GM23248 (cell line): ENCODE measurements around the gene FFAR3. TPM values are rescaled to one million over a fixed set of nuclear protein-coding genes. Genes with fewer than 3 reads are reported as not detected.

Experiments used
- DNase-seq: peaks from one replicate; pipeline ENCODE4 v3.0.0-alpha.2; 2015
- H2AFZ ChIP-seq: fragments of 200-600 bp; sonication (generic); 2 replicates; pipeline ENCODE4 v1.6.1; 2016; ENCODE audit warnings: antibody characterized with exemption
- H3F3A ChIP-seq: fragments of 200-600 bp; sonication (generic); 2 replicates; pipeline ENCODE4 v1.6.1; 2016; ENCODE audit warnings: mild to moderate bottlenecking, antibody characterized with exemption, mixed run types; ENCODE audit not compliant: insufficient read depth
- H3K27ac ChIP-seq: fragments of 200-600 bp; sonication (generic); 2 replicates; pipeline ENCODE4 v1.5.1; 2016; ENCODE audit warnings: mild to moderate bottlenecking
- H3K27me3 ChIP-seq: fragments of 200-600 bp; sonication (generic); replicated peaks from 2 replicates; pipeline ENCODE4 v1.6.1; 2016; ENCODE audit warnings: mild to moderate bottlenecking; ENCODE audit not compliant: insufficient read depth
- H3K36me3 ChIP-seq: fragments of 200-600 bp; sonication (generic); 2 replicates; pipeline ENCODE4 v1.6.1; 2016; ENCODE audit warnings: low read depth, mild to moderate bottlenecking
- H3K4me1 ChIP-seq: fragments of 200-600 bp; sonication (generic); 2 replicates; pipeline ENCODE4 v1.6.1; 2016; ENCODE audit warnings: mild to moderate bottlenecking; ENCODE audit not compliant: insufficient read depth
- H3K4me2 ChIP-seq: fragments of 200-600 bp; sonication (generic); one replicate; pipeline ENCODE4 v1.6.1; 2016; ENCODE audit warnings: mild to moderate bottlenecking; ENCODE audit not compliant: unreplicated experiment
- H3K4me3 ChIP-seq: fragments of 200-600 bp; sonication (generic); 2 replicates; pipeline ENCODE4 v1.5.1; 2016; ENCODE audit warnings: mild to moderate bottlenecking
- H3K79me2 ChIP-seq: fragments of 200-600 bp; sonication (generic); 2 replicates; pipeline ENCODE4 v1.6.1; 2016; ENCODE audit warnings: mild to moderate bottlenecking; ENCODE audit not compliant: insufficient read depth
- H3K9ac ChIP-seq: fragments of 200-600 bp; sonication (generic); 2 replicates; pipeline ENCODE4 v1.6.1; 2016; ENCODE audit warnings: mild to moderate bottlenecking
- H3K9me2 ChIP-seq: fragments of 200-600 bp; sonication (generic); 2 replicates; pipeline ENCODE4 v1.6.1; 2016; ENCODE audit warnings: mixed run types, mild to moderate bottlenecking, moderate library complexity; ENCODE audit not compliant: insufficient read depth
- H3K9me3 ChIP-seq: fragments of 200-600 bp; sonication (generic); one replicate; pipeline ENCODE4 v1.6.1; 2017; ENCODE audit warnings: low read depth
- H4K20me1 ChIP-seq: fragments of 200-600 bp; sonication (generic); 2 replicates; pipeline ENCODE4 v1.6.0; 2016; ENCODE audit not compliant: insufficient read depth
- EZH2 ChIP-seq: fragments of 200-600 bp; sonication (generic); IDR thresholded peaks from 2 replicates; pipeline ENCODE4 v1.6.1; 2018; ENCODE audit warnings: antibody characterized with exemption, mild to moderate bottlenecking; ENCODE audit not compliant: insufficient read depth, poor library complexity, severe bottlenecking
- EZH2phosphoT487 ChIP-seq: fragments of 200-600 bp; sonication (generic); IDR thresholded peaks from 2 replicates; pipeline ENCODE4 v1.6.1; 2018; ENCODE audit warnings: antibody characterized with exemption, moderate library complexity, mild to moderate bottlenecking, low read depth; ENCODE audit not compliant: insufficient read depth
- WGBS, 2 experiments: methylation state at CpG; one replicate each; pipeline ENCODE4 v1.1.6; 2015 to 2017; ENCODE audit warnings: low lambda C conversion rate in 2 of 2, low coverage in 1 of 2; ENCODE audit errors: missing lambda C conversion rate in 2 of 2; 5-methylcytosine and 5-hydroxymethylcytosine counted together
- in situ Hi-C: fragments of 300-500 bp; cut with MboI; formaldehyde crosslinking; loops from 2 replicates; pipeline ENCODE4 v1.15.0; 2020
- polyA plus RNA-seq: library from polyadenylated mRNA; unstranded; fragments of >200 nt; fragmentation: Nextera tagmentation; extraction: Ambion mirVana; gene quantifications from 2 replicates; pipeline ENCODE4 v1.2.1, GENCODE V29; 2016
- total RNA-seq: library from RNA; depleted of rRNA; stranded (reverse); fragments of >200 nt; shearing (Covaris generic); gene quantifications from 2 replicates; pipeline ENCODE4 v1.2.3, GENCODE V29; 2014

FFAR3 gene
- total and polyA plus RNA-seq, 2 experiments from 2014 or later, result not detected

DNA sequence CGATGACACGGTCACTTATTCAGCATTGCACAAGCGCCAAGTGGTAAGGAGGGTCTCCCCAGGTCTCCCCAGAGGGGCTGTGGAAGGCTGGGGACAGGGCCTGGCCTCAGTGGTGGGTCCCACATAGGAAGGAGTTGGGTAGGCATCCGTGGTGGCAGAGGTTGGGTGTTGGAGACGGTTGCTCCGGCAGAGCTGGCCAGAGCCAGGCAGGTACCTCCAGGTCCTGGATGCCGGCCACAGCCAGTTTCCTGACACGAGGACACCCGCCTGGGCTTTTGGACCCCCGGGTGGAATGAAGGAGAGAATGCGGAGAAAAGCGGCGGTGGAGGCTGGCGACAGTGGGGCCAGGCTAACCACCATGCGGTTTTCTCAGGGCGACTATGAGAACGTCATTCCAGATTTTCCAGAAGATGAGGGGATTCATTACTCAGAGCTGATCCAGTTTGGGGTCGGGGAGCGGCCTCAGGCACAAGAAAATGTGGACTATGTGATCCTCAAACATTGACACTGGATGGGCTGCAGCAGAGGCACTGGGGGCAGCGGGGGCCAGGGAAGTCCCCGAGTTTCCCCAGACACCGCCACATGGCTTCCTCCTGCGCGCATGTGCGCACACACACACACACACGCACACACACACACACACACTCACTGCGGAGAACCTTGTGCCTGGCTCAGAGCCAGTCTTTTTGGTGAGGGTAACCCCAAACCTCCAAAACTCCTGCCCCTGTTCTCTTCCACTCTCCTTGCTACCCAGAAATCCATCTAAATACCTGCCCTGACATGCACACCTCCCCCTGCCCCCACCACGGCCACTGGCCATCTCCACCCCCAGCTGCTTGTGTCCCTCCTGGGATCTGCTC lies 11.8 kb upstream of the FFAR3 start:
- Histone ChIP-seq H3K9me2 (no peaks in the 10 kb centered on the region), H3K4me2 (no peak overlapping the region), H4K20me1 (no peaks in the 10 kb centered on the region), H3K9me3 (no peaks in the 10 kb centered on the region), H3K27me3 (peaks cover 7% of the 10 kb centered on the region), H3K9ac (no peak overlapping the region), H3K27ac (no peak overlapping the region), H3K4me3 (no peak overlapping the region), H2AFZ (no peak overlapping the region), H3F3A (no peaks in the 10 kb centered on the region), H3K36me3 (no peaks in the 10 kb centered on the region), H3K79me2 (no peaks in the 10 kb centered on the region), H3K4me1 (no peaks in the 10 kb centered on the region)
- 66 to 67% methylated on average over 28 of the region's 28 CpGs for WGBS, 2 experiments
- no peak for DNase-seq
- in situ Hi-C loops, result no loop called here
- TF ChIP-seq EZH2phosphoT487 (no peak), EZH2 (no peak)

DNA sequence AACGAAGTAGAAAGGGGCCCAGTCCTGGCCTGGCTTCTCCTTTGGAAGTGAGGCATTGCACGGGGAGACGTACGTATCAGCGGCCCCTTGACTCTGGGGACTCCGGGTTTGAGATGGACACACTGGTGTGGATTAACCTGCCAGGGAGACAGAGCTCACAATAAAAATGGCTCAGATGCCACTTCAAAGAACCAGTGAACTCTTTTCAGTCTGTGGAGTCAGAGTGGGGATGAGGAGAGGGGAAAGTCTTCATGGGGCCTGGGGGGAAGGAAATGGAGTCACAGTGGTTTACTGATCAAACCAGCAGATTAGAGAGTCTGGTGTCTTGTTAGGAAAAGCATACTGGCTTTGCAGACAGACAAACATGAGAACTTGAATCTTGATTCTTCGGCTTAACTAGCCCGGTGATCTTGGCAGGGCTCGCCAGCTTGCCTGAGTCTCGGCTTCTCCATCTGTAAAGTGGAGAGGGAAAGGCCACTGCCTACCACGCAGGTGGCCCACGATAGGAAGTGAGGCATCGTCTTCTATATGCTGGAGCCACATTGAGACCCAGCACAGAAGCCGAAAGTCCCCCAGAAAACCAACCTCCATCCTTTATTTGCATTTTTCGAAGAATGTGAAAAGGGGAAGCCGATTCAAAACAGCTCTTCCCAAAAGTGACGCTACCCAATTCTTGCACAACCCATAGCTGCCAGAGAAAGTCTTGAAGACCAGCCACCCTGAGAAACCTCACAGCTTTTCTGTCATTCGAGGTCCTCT lies 10.9 kb upstream of the FFAR3 start, which contains the start of gene FFAR1:
TSS of gene FFAR1 (plus strand) at position 732 of the 759 bp plus-strand sequence. CDS start 3,650 bp downstream, outside the sequence.
- H3K36me3 ChIP-seq, result no peaks in the 10 kb centered on the region
- H2AFZ ChIP-seq, result no peak within 1 kb of the TSS
- H3K4me2 ChIP-seq, result no peak within 1 kb of the TSS
- 51 to 53% methylated on average over 18 of the region's 18 CpGs for WGBS, 2 experiments
- H3K4me1 ChIP-seq, result no peaks in the 10 kb centered on the region
- no peak for DNase-seq
- TF ChIP-seq EZH2, result no peak
- TF ChIP-seq EZH2phosphoT487, result no peak
- no peaks in the 10 kb centered on the region for H3K9me3 ChIP-seq
- in situ Hi-C loops, result no loop called here
- no peak within 1 kb of the TSS for H3K4me3 ChIP-seq
- no peaks in the 10 kb centered on the region for H3K9me2 ChIP-seq
- H3K9ac ChIP-seq, result no peak within 1 kb of the TSS
- H3K27me3 ChIP-seq, result peaks cover 7% of the 10 kb centered on the region
- H3K27ac ChIP-seq, result no peak within 1 kb of the TSS
- H3K79me2 ChIP-seq, result no peaks in the 10 kb centered on the region
- H3F3A ChIP-seq, result no peaks in the 10 kb centered on the region
- H4K20me1 ChIP-seq, result no peaks in the 10 kb centered on the region

DNA sequence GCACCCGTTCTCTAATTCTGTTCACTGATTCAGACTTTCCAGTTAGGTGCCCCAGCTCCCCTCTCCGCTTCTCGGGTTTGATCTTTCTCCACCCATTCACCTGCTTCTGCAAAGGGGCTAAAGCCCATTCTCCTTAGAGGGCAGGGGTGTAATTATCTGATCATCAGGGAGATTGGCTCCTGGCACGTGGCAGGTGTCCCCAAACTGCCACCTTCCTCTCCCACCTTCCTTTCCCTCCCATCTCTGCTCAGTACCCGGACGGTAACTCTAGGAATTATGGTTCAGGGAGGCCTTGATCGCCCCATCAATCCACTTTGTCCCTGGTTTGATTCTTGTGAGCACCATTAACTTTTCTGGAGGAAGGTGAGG lies 10.3 kb upstream of the FFAR3 start:
- no peaks in the 10 kb centered on the region for H3K9me2 ChIP-seq
- no peak overlapping the region for H3K4me3 ChIP-seq
- H3K79me2 ChIP-seq, result no peaks in the 10 kb centered on the region
- peaks cover 7% of the 10 kb centered on the region for H3K27me3 ChIP-seq
- TF ChIP-seq EZH2phosphoT487 (no peak), EZH2 (no peak)
- 51 to 55% methylated on average over 7 of the region's 7 CpGs for WGBS, 2 experiments
- no peak overlapping the region for H3K4me2 ChIP-seq
- H3F3A ChIP-seq, result no peaks in the 10 kb centered on the region
- no peaks in the 10 kb centered on the region for H4K20me1 ChIP-seq
- no peak for DNase-seq
- no peaks in the 10 kb centered on the region for H3K4me1 ChIP-seq
- H3K9me3 ChIP-seq, result no peaks in the 10 kb centered on the region
- H3K36me3 ChIP-seq, result no peaks in the 10 kb centered on the region
- in situ Hi-C loops, result no loop called here
- no peak overlapping the region for H3K9ac ChIP-seq
- no peak overlapping the region for H3K27ac ChIP-seq
- no peak overlapping the region for H2AFZ ChIP-seq

- TF ChIP-seq EZH2phosphoT487, result no peak
- TF ChIP-seq EZH2, result no peak
- H3K9me3 ChIP-seq, result no peaks in the 10 kb centered on the region
- no peak overlapping the region for H3K27ac ChIP-seq
- H4K20me1 ChIP-seq, result no peaks in the 10 kb centered on the region
- no peaks in the 10 kb centered on the region for H3K4me1 ChIP-seq
- no peaks in the 10 kb centered on the region for H3F3A ChIP-seq
- no peaks in the 10 kb centered on the region for H3K36me3 ChIP-seq
- peaks cover 11% of the 10 kb centered on the region for H3K27me3 ChIP-seq
- no peak for DNase-seq
- H3K79me2 ChIP-seq, result no peaks in the 10 kb centered on the region
- WGBS, 2 experiments, result 63 to 64% methylated on average over 18 of the region's 18 CpGs
- no peak overlapping the region for H3K4me3 ChIP-seq
- H3K9ac ChIP-seq, result no peak overlapping the region
- no peak overlapping the region for H2AFZ ChIP-seq
- no peaks in the 10 kb centered on the region for H3K9me2 ChIP-seq
- no peak overlapping the region for H3K4me2 ChIP-seq
- in situ Hi-C loops, result no loop called here
These were observed 9.2 kb upstream of the FFAR3 start for GRCh38 chr19:35348911-35349611.
